T-helper 9 cell (primary cell): ENCODE data around the gene KDM3A.

Experiments
- DNase-seq: peaks from one replicate; pipeline ENCODE4 v3.0.0-alpha.2; 2020
- total RNA-seq, 2 donors: gene quantifications; one replicate each; lab custom pipeline; 2026; lab: John Stamatoyannopoulos, UW

Gene KDM3A, protein sequence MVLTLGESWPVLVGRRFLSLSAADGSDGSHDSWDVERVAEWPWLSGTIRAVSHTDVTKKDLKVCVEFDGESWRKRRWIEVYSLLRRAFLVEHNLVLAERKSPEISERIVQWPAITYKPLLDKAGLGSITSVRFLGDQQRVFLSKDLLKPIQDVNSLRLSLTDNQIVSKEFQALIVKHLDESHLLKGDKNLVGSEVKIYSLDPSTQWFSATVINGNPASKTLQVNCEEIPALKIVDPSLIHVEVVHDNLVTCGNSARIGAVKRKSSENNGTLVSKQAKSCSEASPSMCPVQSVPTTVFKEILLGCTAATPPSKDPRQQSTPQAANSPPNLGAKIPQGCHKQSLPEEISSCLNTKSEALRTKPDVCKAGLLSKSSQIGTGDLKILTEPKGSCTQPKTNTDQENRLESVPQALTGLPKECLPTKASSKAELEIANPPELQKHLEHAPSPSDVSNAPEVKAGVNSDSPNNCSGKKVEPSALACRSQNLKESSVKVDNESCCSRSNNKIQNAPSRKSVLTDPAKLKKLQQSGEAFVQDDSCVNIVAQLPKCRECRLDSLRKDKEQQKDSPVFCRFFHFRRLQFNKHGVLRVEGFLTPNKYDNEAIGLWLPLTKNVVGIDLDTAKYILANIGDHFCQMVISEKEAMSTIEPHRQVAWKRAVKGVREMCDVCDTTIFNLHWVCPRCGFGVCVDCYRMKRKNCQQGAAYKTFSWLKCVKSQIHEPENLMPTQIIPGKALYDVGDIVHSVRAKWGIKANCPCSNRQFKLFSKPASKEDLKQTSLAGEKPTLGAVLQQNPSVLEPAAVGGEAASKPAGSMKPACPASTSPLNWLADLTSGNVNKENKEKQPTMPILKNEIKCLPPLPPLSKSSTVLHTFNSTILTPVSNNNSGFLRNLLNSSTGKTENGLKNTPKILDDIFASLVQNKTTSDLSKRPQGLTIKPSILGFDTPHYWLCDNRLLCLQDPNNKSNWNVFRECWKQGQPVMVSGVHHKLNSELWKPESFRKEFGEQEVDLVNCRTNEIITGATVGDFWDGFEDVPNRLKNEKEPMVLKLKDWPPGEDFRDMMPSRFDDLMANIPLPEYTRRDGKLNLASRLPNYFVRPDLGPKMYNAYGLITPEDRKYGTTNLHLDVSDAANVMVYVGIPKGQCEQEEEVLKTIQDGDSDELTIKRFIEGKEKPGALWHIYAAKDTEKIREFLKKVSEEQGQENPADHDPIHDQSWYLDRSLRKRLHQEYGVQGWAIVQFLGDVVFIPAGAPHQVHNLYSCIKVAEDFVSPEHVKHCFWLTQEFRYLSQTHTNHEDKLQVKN (N-terminal part only)
- 208 to 255 reads per million in 2 donors for total RNA-seq

DNA sequence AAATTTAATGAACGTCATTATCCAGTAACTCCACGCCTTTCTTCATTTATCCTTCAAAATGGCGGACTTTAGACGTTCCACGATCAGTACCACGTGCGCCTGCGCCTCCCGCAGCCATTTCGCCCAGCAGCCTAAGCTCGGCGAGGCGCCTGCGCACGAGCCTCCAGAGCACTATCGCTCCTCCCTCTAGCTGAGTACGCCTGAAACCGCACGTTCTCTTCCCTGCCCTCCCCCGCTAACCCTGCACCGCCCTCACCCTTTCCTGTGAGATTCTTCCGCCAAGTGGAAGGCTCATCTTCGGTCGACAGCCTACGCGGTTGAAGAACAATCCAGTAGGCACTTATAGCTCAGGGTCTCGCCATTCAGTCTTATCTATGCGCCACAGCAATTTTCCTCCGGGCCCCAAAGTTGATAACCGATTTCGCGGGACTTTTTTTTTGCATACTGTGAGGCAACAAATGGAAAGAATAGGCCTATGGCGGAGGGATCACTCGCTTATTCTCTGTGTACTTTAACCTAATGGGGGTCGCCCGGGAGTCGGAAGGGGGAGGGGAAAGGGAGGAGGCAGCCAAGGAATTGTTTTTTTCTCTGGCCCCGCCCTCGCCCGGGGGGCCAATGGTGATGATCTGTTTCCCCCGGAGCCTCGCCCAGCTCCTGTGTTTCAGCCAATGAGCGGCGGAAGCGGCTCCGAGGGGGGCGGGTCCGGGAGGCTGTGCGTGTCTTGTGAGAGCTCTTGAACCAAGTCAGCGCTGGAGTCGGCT is at the start of gene KDM3A:
Gene KDM3A (plus strand): TSS at position 741 of the 761 bp plus-strand sequence. CDS start 677 bp downstream, outside the sequence.
- peak; percentile 97 for DNase-seq

DNA sequence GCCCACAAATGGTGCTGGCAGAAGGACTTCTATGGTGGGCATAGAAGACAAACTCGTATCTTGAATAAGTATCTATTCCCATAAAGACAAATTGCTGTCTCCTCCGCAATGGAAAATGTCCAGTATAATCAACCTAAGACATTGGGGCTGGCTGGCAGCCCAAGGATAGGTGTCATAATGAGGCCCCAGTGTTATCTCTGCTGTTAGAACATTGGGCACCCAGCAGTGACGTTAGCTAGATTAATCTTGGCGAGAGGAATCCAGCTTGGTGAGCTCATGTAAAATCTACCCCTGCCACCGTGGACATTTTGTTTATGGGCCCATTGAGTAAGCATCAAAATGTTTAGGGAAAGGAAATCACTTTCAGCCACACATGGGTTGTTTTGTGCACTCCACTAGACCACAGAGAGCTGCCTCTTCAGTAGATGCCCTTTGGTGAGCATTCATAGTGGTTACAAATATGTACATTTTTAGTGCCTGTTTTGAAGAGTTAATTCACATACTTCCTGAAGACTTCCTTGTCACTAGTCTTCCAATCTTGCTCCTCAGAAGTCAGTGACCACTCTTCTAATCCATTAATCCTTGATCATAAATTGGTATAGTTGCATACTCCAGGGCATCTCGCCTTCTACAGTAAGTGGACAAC is 48.2 kb upstream of the KDM3A start:
- no peak for DNase-seq

DNA sequence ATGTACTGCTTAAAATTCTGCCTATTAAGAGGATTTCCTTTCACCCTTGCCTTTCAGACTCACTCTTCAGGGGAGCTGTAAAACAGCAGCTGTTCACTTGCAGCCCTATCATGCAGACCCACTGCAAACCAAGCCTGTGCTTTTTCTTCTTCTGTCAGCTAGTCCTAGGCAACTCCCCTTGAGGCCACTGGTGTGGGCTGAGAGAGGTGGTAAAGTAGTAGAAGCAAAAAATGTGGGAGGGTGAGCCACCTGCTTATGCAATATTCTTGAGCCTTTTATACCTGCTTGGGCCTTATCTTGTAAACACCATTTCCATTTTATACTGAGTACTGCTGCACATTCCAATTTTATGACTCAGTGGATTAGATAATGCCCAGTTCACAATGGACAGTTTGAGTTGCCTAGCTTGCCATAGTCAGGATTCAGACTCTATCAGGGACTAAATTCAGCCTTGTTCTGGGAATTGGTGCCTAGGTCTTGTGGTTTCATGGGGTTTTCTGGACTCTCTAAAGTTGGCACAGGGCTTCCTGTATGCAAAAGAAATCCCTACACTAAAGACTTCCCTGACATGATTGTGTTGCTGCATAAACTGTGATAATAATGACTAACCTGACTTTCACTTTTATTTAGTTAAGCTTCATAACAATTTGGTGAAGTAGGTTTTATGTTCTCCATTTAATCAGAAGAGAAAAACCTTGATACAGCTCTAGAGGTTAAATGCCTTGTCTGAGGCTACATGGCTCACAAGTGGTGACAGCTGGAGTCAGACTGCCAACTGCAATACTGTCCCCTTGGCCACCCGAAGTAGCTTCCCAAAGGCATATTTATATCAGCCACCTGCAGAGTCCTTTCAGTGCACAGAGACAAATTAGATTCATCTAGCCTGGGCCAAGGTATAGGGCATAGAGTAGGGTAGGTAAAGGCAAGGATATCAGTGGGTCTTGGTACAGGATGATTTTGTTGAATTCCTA is 47.4 kb upstream of the KDM3A start:
- no peak for DNase-seq

DNA sequence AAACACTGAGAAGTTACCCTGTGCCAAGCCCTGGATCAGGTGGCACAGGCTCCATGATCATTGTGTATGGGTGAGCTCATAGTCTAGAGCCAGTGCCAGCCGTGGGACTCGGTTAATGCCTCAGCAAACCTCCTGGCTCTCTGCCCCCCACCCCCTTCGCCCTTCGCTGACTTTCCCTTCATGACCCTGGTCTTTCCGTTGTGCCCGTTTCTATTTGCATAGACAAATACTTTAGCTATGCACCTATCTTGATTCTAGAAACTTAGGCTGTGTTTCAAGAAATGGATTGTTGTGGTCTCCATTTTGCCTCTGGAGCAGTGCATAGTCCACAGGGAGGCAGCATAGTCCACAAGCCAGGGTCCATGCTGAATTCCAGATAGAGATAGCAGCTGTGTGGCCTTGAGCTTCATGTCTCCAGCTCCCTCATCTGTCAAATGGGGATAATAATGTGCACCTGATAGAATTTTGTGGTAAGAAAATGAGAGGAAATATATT is 44.8 kb upstream of the KDM3A start:
- no peak for DNase-seq

DNA sequence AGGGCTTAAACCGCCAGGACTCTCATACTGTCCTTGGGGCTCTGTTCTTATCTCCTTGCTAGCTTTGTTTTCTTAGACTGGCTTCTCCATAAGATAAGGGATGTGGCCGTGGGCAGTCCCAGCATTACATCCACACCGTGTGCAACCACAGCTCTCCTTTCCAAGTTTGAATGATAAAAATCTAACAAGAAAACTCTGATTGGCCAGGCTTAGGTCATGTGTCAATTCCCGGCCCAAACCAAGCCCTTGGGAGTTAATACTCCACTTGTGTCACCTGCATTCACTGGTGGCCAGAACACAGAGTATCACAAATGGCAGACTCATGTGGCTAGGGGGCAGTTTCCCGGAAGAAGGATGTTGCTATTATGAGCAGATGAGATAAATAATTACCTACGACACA is 43.2 kb upstream of the KDM3A start:
- no peak for DNase-seq

DNA sequence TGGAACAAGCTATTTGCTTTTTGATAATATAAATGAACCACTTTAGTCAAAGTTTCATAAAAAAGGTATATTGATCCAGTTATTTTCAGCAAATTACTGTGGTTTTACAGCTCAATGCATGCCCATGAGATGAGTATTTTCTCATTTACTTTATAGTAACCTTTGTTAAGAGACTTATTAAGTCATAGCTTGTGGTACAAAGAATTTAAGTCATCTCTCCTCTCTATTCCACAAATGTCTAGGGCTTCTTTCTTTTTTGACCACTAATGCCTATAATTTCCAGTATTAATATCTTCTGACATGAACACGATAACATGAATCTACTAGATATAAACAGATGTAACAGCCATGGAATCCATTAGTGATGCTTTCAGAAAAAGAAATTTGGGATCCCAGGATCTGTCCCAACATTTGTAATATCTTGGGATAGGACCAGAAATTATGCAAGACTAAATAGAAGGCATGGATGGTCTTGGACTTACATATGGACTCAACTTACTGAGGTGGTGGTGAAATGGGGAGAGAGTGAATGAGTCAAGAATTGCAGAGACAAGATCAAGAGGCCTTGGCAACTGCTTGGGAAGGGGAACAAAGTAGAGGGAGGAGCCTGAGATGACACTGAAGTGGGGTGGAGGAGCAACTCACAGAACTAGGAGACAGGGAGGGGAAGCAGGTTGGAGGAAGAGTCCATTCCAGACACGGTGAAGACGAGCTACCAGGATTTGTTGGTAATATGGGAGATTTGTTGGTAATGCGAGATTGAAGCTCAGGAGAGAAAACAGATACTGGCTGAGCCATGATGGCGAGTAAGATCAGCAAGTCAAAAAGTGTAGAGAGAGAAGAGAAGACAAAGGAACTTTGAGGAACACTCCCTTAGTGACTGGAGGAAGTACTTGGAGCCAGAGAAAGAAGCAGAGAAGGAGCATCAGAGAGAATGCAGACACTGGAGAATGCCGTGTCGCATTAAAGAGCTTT is 42.4 kb upstream of the KDM3A start:
- no peak for DNase-seq

DNA sequence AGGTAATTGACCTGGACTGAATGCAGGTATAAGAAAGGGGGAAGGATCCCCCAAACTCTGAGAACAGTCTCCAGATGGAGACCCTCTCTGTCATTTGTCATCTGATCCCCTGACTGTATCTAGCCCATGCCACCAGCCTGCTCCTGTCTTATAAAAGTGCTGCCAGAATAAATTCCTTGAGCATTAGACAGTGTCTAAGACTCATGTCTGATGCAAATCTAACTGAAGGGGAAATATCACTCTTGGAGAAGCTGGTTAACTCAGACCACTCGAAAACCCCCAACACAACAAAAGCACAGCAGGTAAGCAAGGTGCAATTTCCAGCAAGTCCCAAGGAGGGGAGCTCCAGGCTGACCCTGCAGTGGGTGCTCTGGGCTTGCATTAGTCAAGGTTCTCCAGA is 40.9 kb upstream of the KDM3A start:
- no peak for DNase-seq

DNA sequence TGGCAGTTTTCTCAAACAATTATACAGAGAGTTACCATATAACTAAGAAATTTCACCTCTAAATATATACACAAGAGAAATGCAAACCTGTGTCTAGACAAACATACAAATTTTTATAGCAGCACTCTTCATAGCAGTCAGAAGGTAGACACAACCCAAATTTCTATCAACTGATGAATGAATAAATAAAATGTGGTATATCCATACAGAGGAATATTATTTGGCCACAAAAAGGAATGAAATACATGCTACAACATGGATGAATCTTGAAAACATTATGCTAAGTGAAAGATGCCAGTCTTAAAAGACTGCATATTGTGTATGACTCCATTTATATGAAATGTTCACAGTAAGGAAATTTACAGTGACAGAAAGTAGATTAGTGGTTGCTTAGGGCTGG is 30.6 kb upstream of the KDM3A start:
- no peak for DNase-seq

DNA sequence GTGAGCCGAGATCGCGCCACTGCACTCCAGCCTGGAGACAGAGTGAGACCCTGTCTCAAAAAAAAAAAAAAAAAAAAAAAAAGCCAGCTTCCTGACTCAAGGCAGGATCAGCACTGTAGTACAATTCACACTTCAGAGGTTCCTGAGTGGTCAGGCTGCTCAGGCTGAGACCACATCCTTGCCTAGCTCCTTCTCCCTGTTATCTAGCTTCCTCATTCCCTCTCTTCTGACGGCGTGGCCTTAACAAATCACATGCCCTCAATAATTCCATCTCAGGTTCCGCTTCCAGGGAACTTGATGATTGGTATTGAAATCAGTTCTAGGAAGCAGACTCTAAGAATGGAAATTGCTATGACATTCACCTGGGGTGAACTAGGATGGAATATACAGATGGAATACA is 29.8 kb upstream of the KDM3A start:
- no peak for DNase-seq

DNA sequence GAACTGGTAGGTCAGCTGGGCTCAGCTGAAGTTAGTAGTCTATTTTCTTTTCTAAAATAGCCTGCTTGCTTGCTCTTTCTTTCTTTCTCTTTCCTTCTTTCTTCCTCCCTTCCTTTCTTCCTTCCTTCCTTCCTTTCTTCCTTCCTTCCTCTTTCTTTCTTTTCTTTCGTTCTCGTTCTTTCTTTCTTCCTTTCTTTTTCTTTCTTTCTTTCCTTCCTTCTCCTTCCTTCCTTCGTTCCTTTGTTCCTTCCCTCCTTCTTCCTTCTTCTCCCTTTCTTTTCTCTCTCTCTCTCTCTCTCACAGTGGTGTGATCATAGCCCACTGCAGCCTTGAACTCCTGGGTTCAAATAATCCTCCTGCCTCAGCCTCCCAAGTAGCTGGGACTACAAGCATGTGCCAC is 29.2 kb upstream of the KDM3A start:
- no peak for DNase-seq

DNA sequence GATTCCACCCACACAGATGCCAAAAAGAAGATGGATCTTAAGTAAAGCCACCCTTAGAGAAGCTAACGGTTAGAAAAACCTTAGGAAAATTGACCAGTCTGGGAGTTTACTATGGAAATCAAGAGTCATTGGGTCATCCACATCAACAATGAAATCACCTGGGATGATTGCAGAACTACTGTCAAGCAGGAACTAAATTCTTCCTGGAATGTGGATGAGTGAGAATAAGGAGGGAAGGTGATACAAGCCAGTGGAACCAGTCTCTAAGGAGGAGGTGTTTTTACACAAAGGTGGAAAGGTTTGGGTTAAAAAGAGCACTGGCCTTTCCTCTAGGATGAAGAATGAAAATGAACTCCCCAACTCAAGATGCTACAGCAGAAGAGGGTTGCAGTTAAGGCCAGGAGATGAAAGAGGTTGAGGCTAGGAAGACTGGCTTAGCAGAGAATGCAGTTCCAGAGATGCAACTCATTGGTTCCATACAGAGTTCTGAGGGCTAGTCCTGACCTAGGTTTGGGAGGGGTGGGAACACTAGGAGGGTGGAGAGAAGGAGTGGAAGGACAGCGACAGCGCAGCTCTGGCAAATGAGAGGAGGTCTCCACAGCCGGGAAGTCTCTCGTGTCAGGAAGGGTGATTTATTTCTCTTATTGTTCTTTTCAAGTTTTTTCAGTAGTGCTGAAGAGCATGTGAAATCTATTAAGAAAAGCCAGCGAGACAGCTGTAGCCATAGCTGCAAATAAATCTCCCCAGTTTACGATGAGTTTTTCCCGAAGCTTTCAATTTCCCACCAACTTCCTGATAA is 27.7 kb upstream of the KDM3A start:
- no peak for DNase-seq

DNA sequence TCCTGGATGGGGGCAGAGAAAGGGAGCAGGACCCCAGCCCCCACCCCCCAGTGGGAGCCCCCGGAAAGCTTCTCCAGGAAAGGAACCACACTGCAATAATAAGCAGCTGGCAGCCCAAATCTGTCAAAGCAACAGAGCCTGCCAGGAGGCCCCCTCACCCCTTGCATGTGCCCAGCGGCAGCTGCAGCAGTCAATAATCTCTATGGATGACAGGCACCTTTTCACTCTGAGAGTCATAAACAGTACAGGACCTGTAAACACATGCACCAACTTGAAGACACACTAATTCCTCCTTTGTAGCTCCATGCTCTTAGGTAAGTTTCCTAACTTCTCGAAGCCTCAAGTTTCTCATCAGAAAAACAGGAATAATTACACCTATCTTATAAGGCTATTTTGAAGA is 26.2 kb upstream of the KDM3A start:
- no peak for DNase-seq

DNA sequence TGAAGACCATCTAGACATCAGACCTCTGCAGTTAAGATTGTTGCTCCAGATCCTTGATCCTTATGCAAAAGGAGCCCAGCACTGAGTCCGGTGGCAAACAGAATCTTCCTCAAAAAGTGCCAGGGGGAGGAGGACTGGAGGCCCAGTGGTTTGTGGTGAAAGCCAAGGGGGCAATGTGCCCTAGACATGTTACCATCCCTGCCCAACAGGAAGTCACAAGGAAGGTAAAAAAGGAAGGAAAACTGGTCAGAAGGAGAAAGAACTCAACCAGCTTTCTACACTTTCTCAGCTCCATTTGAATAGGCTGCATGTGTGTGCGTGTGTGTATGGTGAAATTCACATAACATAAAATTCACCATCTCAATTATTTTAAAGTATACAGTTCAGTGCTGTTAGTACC is 25.0 kb upstream of the KDM3A start:
- no peak for DNase-seq

DNA sequence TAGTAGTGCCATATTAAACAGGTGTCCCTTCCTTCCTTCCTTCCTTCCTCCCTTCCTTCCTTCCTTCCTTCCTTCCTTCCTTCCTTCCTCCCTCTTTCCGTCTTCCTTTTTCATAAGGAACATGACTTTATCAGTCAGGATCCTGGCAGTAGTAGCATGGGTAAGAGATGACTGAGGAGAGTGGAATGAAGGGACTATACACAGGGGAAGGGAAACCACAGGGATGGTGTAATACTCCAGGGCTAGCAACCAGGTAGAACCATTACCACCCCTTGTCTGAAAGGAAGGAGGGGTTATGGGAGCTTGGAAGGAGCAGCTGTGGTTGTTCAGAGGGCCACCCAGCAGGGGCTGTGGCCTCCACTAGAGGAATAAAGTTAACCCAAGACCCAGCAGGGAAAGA is 23.2 kb upstream of the KDM3A start:
- DNase-seq, result no peak

DNA sequence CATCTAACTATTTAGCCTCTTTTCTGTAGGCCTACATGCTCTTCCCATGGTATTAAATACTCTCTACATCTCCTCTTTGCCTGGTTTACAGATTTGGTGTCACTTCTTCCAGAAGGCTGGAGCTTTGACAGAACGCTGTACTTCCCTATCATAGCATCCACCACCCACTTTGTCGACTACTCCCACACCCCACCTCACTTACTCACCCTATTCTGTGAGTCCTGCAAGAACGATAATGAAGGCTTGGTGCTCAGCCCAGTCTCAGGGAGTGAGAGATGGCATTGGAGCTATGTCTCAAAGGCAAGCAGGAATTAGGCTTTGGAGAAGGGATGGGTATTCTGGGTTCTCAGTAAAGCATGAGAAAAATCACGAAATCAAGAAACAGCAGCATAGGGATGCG is 20.3 kb upstream of the KDM3A start:
- no peak for DNase-seq

DNA sequence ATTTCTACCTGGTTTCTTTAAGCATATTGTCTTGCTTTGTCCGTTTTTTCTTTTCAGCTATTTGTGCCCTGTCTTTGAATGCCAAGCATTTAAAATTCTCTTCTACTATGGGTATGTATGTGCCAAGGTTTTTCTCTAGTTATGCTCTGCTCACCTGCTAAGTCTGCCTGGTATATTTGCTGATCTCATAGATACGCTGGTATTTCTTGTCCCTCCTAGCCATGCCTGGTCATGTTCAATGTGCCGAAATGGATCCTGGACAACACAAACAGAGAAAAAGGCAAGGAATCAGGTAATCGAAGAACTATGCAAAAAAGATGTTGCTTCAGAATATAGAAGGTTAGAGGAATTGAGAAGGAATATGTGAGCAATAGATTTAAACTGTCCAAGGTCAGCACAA is 14.9 kb upstream of the KDM3A start:
- DNase-seq, result no peak

DNA sequence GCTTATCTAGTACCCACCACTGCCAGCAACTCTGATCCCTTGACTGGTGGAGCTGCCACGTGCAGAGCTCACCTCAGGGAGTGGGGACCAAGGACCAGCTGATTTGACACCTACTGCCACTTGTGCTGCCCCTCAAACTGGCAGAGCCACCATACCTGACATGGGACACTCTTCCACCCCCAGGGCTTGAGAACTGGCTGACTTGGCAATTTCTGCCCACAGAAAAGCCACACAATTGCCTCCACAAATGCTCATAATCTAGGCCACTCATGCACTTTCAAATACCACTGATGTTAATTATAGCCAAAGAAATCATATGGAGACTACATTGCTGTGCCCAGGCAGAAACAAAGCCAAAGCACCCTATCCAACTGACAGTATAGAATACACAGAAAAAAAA is 11.8 kb upstream of the KDM3A start:
- no peak for DNase-seq

DNA sequence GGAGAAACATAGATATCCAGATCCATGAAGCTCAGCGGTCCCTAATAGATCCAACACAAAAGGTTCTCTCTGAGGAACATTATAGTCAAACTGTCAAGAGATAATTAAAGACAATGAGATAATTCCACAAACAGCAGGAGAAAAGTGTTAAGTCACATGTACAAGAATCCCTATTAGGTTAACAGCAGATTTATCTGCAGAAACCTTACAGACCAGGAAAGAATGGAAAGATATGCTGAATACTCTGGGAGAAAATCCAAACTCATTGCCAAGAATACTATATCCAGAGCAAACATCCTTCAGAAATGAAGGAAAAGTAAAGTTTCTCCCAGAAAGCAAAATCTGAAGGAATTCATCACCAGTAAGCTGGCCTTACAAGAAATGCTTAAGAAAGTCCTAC is 10.8 kb upstream of the KDM3A start:
- DNase-seq, result no peak
